Measurements from ENCODE around the gene PDZK1IP1. TPM values are rescaled to one million over a fixed set of nuclear protein-coding genes. Genes with fewer than 3 reads are reported as not detected.
A peak's percentile ranks its signal among the peaks of the same experiment; 100 is the strongest.

Gene PDZK1IP1
- total and polyA plus RNA-seq, 2 of the 13 experiments (the other 11 are each of a cell fraction or from before 2014, with no cell fraction given): 0.24 to 1.6 TPM

DNA sequence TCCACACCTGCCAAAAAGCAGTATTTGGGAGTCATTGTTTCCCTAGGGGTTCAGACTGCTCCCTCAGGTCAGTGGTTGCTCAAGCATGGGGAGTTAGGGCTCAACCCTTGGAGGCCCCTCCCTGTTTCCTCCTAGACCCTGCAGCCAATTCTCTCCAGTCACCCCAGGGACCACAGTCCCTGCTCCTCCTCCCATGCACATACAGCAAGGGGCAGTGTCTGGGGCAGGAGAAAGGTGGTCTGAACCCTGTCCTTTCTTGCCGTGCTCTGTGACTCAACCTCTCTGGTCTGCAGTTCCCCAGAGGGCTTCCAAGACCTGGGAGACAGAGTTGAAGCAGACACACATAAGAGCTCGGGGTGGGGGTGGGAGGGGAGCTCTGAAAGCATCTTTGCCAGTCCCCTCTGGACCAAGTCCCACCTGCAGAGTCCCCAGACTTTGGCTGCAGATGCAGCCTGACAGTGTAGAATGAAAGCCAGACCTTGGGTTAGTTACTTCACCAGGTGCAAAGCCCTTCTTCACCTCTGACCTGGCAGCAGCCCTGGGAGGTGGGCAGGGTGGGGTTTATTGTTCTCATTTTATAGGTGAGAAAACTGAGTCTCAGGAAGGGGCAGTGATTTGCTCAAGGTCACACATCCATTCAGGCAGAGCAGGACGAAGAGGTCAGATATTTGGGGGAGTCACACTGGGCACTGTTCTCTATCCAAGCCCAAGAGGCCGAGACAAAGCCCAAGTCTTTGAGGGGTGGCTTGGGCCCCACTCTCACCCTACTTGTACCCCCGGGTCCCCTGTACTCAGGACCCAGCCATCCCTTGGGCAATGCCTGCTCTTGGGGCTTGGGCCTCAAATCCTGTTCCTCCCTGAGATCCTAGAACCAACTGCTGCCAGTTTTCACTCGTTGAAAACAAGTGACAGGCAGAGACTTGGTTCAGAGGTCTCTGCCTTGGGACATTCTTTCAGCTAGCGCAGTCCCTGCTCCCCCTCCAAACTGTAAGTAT lies 748 bp downstream of the PDZK1IP1 start:
- WGBS (ENCODE audit: low lambda C conversion rate): 65% methylated on average over 5 of the region's 7 CpGs
- POLR2A ChIA-PET: interaction anchor here (8.3 kb wide), 1 partner anchor 8 kb away, joined by 168 read pairs; no protein-coding TSS in a partner anchor
- FAIRE-seq: no peak

GRCh38 chr1:47187926-47188250 lies 1.9 kb downstream of the PDZK1IP1 start:
- CTCF ChIA-PET (ENCODE audit: low intra/inter-chr PET ratio, low total read pairs): no interaction called here
- TF ChIP-seq MTF2 (CRISPR knock-in tag; IDR thresholded peaks at IDR 0.05; ENCODE audit: borderline replicate concordance): no peak
- TF ChIP-seq, protein P1, sequence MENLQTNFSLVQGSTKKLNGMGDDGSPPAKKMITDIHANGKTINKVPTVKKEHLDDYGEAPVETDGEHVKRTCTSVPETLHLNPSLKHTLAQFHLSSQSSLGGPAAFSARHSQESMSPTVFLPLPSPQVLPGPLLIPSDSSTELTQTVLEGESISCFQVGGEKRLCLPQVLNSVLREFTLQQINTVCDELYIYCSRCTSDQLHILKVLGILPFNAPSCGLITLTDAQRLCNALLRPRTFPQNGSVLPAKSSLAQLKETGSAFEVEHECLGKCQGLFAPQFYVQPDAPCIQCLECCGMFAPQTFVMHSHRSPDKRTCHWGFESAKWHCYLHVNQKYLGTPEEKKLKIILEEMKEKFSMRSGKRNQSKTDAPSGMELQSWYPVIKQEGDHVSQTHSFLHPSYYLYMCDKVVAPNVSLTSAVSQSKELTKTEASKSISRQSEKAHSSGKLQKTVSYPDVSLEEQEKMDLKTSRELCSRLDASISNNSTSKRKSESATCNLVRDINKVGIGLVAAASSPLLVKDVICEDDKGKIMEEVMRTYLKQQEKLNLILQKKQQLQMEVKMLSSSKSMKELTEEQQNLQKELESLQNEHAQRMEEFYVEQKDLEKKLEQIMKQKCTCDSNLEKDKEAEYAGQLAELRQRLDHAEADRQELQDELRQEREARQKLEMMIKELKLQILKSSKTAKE (CRISPR knock-in tag; IDR thresholded peaks at IDR 0.05; ENCODE audit: borderline replicate concordance): no peak
- TF ChIP-seq PAX8 (CRISPR knock-in tag; IDR thresholded peaks at IDR 0.05; ENCODE audit: borderline replicate concordance): no peak
- no peak for TF ChIP-seq CEBPZ (IDR thresholded peaks at IDR 0.05; ENCODE audit: low read length)
- TF ChIP-seq HNF4G (IDR thresholded peaks at IDR 0.05; ENCODE audit: borderline replicate concordance, low read depth, low read length): no peak
- TF ChIP-seq HNF4G (CRISPR knock-in tag; IDR thresholded peaks at IDR 0.05; ENCODE audit: borderline replicate concordance, low read depth): 0 out of 2 replicates have a peak, but pooled peaks have one; percentile 1

More for the DNA sequence above, 748 bp downstream of the PDZK1IP1 start:
- Histone ChIP-seq H3K27ac (ENCODE audit: extremely low read length, insufficient read depth, low read length) (no peak overlapping the region), H3K4me2 (ENCODE audit: low read depth, low read length) (no peak overlapping the region), H3K27me3 (ENCODE audit: control insufficient read depth in 1 of 2, insufficient read depth in 2 of 2, low read length in 2 of 2) (no peaks in the 10 kb centered on the region), H3K9me3 (ENCODE audit: low read length) (no peaks in the 10 kb centered on the region), H2AFZ (ENCODE audit: low read length) (no peak overlapping the region), H3K9ac (ENCODE audit: insufficient read depth, low read depth, low read length) (no peak overlapping the region), H3K4me3 (replicated peaks in 1 of 3; ENCODE audit: insufficient read depth in 1 of 3, low read depth in 2 of 3, low read length in 3 of 3) (no peak overlapping the region), H4K20me1 (ENCODE audit: insufficient read depth, low read length) (no peaks in the 10 kb centered on the region), H3K36me3 (replicated peaks in 1 of 2; ENCODE audit: control insufficient read depth in 1 of 2, insufficient read depth in 2 of 2, low read length in 2 of 2) (no peaks in the 10 kb centered on the region), H3K79me2 (ENCODE audit: insufficient read depth, low read length) (no peaks in the 10 kb centered on the region), H3K4me1 (ENCODE audit: insufficient read depth, low read length) (peaks cover 92% of the 10 kb centered on the region)
- CTCF ChIA-PET (ENCODE audit: low intra/inter-chr PET ratio, low total read pairs): no interaction called here
- TF ChIP-seq DPF2 (CRISPR knock-in tag; IDR thresholded peaks at IDR 0.05; ENCODE audit: borderline replicate concordance, low read depth) (no peak), ZBTB3 (CRISPR knock-in tag; IDR thresholded peaks at IDR 0.05; ENCODE audit: borderline replicate concordance, low read depth) (no peak), ZNF768 (CRISPR knock-in tag; IDR thresholded peaks at IDR 0.05) (peak; percentile 53), ZNF136 (CRISPR knock-in tag; IDR thresholded peaks at IDR 0.05; ENCODE audit: low read depth) (no peak), PCBP2 (optimal IDR thresholded peaks at IDR 0.05; ENCODE audit: low read depth, low read length, poor library complexity, severe bottlenecking) (no peak), ZNF879 (CRISPR knock-in tag; IDR thresholded peaks at IDR 0.05) (no peak), FOXJ3 (CRISPR knock-in tag; IDR thresholded peaks at IDR 0.05; ENCODE audit: borderline replicate concordance) (no peak), ZNF652 (CRISPR knock-in tag; IDR thresholded peaks at IDR 0.05; ENCODE audit: borderline replicate concordance, low read depth) (no peak)
- intact Hi-C loops (cut with micrococcal nuclease; ENCODE audit: unreplicated experiment): no loop called here
- in situ Hi-C loops (cut with HindIII; ENCODE audit: extremely low pct_ligation_motif_present, low pct_unique_long_range_greater_than_20kb): loop anchor here (25.0 kb wide), 1 partner anchor 523 kb away; no protein-coding TSS in a partner anchor
- no TSS peak for BruUV-seq (replicated peaks)
- ATAC-seq (no peak), DNase-seq (ENCODE audit: low spot score) (no peak)

More at GRCh38 chr1:47187926-47188250, 1.9 kb downstream of the PDZK1IP1 start:
- DNase-seq (ENCODE audit: low spot score) (no peak), FAIRE-seq (no peak), ATAC-seq (no peak)
- POLR2A ChIA-PET: interaction anchor here (8.3 kb wide), 1 partner anchor 7 kb away, joined by 168 read pairs; no protein-coding TSS in a partner anchor
- no peak overlapping the region for H3K27ac ChIP-seq (ENCODE audit: extremely low read length, insufficient read depth, low read length)
- no peaks in the 10 kb centered on the region for H3K36me3 ChIP-seq (replicated peaks in 1 of 2; ENCODE audit: control insufficient read depth in 1 of 2, insufficient read depth in 2 of 2, low read length in 2 of 2)
- peaks cover 87% of the 10 kb centered on the region for H3K4me1 ChIP-seq (ENCODE audit: insufficient read depth, low read length)
- no peaks in the 10 kb centered on the region for H3K27me3 ChIP-seq (ENCODE audit: control insufficient read depth in 1 of 2, insufficient read depth in 2 of 2, low read length in 2 of 2)
- H3K9ac ChIP-seq (ENCODE audit: insufficient read depth, low read depth, low read length): peak overlapping the region; percentile 39; the same call in 1 of the 2 replicates
- no peaks in the 10 kb centered on the region for H3K79me2 ChIP-seq (ENCODE audit: insufficient read depth, low read length)
- H3K4me2 ChIP-seq (ENCODE audit: low read depth, low read length): peak overlapping the region; percentile 47
- H3K4me3 ChIP-seq (replicated peaks in 1 of 3; ENCODE audit: insufficient read depth in 1 of 3, low read depth in 2 of 3, low read length in 3 of 3): peak overlapping the region in 1 of 3 experiments; percentile 31; a peak in 1 of 6 replicates
- in situ Hi-C loops (cut with HindIII; ENCODE audit: extremely low pct_ligation_motif_present, low pct_unique_long_range_greater_than_20kb) (loop anchor here (25.0 kb wide), 1 partner anchor 524 kb away; no protein-coding TSS in a partner anchor), intact Hi-C loops (cut with micrococcal nuclease; ENCODE audit: unreplicated experiment) (no loop called here)
- no peaks in the 10 kb centered on the region for H3K9me3 ChIP-seq (ENCODE audit: low read length)
- no TSS peak for BruUV-seq (replicated peaks)
- H4K20me1 ChIP-seq (ENCODE audit: insufficient read depth, low read length): no peaks in the 10 kb centered on the region
- no peak overlapping the region for H2AFZ ChIP-seq (ENCODE audit: low read length)
- WGBS (ENCODE audit: low lambda C conversion rate): 83% methylated on average over 2 of the region's 2 CpGs

All from HepG2 (cell line).